GM12878 (cell line): ENCODE measurements around the gene TET2. TPM values are rescaled to one million over a fixed set of nuclear protein-coding genes. Genes with fewer than 3 reads are reported as not detected.

Experiments used
- ATAC-seq: fragments of 200-7000 bp; cut with Tn5 transposase; 3 replicates; pipeline ENCODE4 v1.9.1; 2020; ENCODE audit warnings: mild to moderate bottlenecking, moderate library complexity
- BruUV-seq: library from RNA; stranded (reverse); fragments of 400-500 nt; replicated peaks from 2 replicates; lab custom pipeline; 2021; lab: Mats Ljungman, UMichigan
- CTCF ChIA-PET: fragments of 300-600 bp; sonication (Branson Sonifier 250); formaldehyde crosslinking; extraction: SDS; loops from one replicate; lab custom pipeline; 2021; ENCODE audit warnings: inconsistent platforms; lab: Yijun Ruan, JAX
- POLR2A ChIA-PET: fragments of 350-600 bp; formaldehyde crosslinking; extraction: SDS; loops from one replicate; lab custom pipeline; 2021; ENCODE audit warnings: inconsistent platforms; lab: Charles Lee
- RAD21 ChIA-PET: fragments of 300-600 bp; sonication (Branson Sonifier 250); formaldehyde crosslinking; loops from one replicate; lab custom pipeline; 2023; ENCODE audit warnings: antibody characterized with exemption; ENCODE audit not compliant: unreplicated experiment; lab: Charles Lee
- SMC1A ChIA-PET: fragments of 300-600 bp; sonication (Branson Sonifier 250); formaldehyde crosslinking; loops from one replicate; lab custom pipeline; 2023; ENCODE audit not compliant: unreplicated experiment, uncharacterized antibody; lab: Charles Lee
- DNase-seq: peaks from one replicate; pipeline ENCODE4 v3.0.0-alpha.2; 2011; ENCODE audit warnings: low read depth, low spot score
- FAIRE-seq: peaks from 3 replicates; lab custom pipeline; 2011; peaks lifted over from hg19 to GRCh38; lab: Jason Lieb, UNC
- H2AFZ ChIP-seq: 2 replicates; pipeline ENCODE4 v1.6.0; 2011; ENCODE audit warnings: low read depth, low read length, control low read depth; ENCODE audit not compliant: control insufficient read depth
- H3K27ac ChIP-seq: 2 replicates; pipeline ENCODE4 v1.5.1; 2011; ENCODE audit warnings: control low read depth; ENCODE audit not compliant: control insufficient read depth, insufficient read depth
- H3K27me3 ChIP-seq, 2 experiments: replicated peaks in 1 of 2; 2 replicates each; pipeline versions ENCODE4 v1.6.0 to v1.6.1; 2011; ENCODE audit warnings: low read length in 1 of 2; ENCODE audit not compliant: control insufficient read depth in 2 of 2, insufficient read depth in 2 of 2
- H3K36me3 ChIP-seq, 2 experiments: 2 replicates each; pipeline ENCODE4 v1.5.1; 2011; ENCODE audit warnings: low read length in 1 of 2; ENCODE audit not compliant: control insufficient read depth in 2 of 2, insufficient read depth in 2 of 2
- H3K4me1 ChIP-seq: 2 replicates; pipeline ENCODE4 v1.6.1; 2011; ENCODE audit warnings: mild to moderate bottlenecking, low read length, moderate library complexity, mixed read lengths; ENCODE audit not compliant: control insufficient read depth, insufficient read depth
- H3K4me2 ChIP-seq: 2 replicates; pipeline ENCODE4 v1.6.0; 2011; ENCODE audit warnings: control low read depth; ENCODE audit not compliant: control insufficient read depth, insufficient read depth
- H3K4me3 ChIP-seq: fragments of 200-600 bp; sonication (generic); 2 replicates; pipeline ENCODE4 v1.5.1; 2016
- H3K79me2 ChIP-seq: 2 replicates; pipeline ENCODE4 v1.6.0; 2011; ENCODE audit warnings: low read length; ENCODE audit not compliant: control insufficient read depth, insufficient read depth
- H3K9ac ChIP-seq: 2 replicates; pipeline ENCODE4 v1.8.0; 2011; ENCODE audit warnings: low read length, control low read depth, mixed read lengths; ENCODE audit not compliant: control insufficient read depth, insufficient read depth
- H3K9me3 ChIP-seq: replicated peaks from 3 replicates; pipeline ENCODE4 v1.5.1; 2011; ENCODE audit warnings: mild to moderate bottlenecking, low read length; ENCODE audit not compliant: control insufficient read depth, insufficient read depth
- H4K20me1 ChIP-seq: 2 replicates; pipeline ENCODE4 v1.6.0; 2011; ENCODE audit not compliant: control insufficient read depth, insufficient read depth
- BCL3 ChIP-seq: IDR thresholded peaks from 2 replicates; pipeline ENCODE4 v1.6.1; 2011; ENCODE audit warnings: borderline replicate concordance, low read depth, mild to moderate bottlenecking, moderate library complexity, low read length; ENCODE audit not compliant: insufficient read depth, poor library complexity, severe bottlenecking
- EZH2 ChIP-seq: IDR thresholded peaks from 2 replicates; pipeline ENCODE4 v1.6.1; 2012; ENCODE audit warnings: low read depth, mild to moderate bottlenecking, control low read depth, inconsistent platforms, low read length, borderline replicate concordance; ENCODE audit not compliant: control insufficient read depth
- GATAD2B ChIP-seq: fragments of 450-650 bp; conservative IDR thresholded peaks from 2 replicates; pipeline ENCODE4 v1.6.1; 2017; ENCODE audit warnings: low read depth, mild to moderate bottlenecking, moderate library complexity
- IKZF2 ChIP-seq, 2 experiments: fragments of 450-650 bp; IDR thresholded peaks; 2 replicates each; pipeline ENCODE4 v1.6.1; 2017; ENCODE audit warnings: mild to moderate bottlenecking in 2 of 2, moderate library complexity in 2 of 2
- NR2C2 ChIP-seq: IDR thresholded peaks from 2 replicates; pipeline ENCODE4 v1.6.1; 2011; ENCODE audit warnings: borderline replicate concordance, low read depth; ENCODE audit not compliant: control insufficient read depth, insufficient read length
- PAX8 ChIP-seq: fragments of 450-650 bp; IDR thresholded peaks from 2 replicates; pipeline ENCODE4 v1.6.1; 2017; ENCODE audit warnings: mild to moderate bottlenecking, moderate library complexity
- RCOR1 ChIP-seq: conservative IDR thresholded peaks from 2 replicates; pipeline ENCODE4 v1.6.1; 2012; ENCODE audit warnings: low read depth, low read length, improper control_type of control experiment
- SREBF2 ChIP-seq: IDR thresholded peaks from 2 replicates; pipeline ENCODE4 v1.6.1; 2012; ENCODE audit warnings: mild to moderate bottlenecking, low read length
- STAT1 ChIP-seq: fragments of 450-650 bp; conservative IDR thresholded peaks from 2 replicates; pipeline ENCODE4 v1.6.1; 2014; ENCODE audit warnings: antibody characterized with exemption, mild to moderate bottlenecking
- ZNF217 ChIP-seq: fragments of 450-650 bp; IDR thresholded peaks from 2 replicates; pipeline ENCODE4 v1.6.1; 2017; ENCODE audit warnings: antibody characterized with exemption, mild to moderate bottlenecking
- WGBS: methylation state at CpG from one replicate; pipeline ENCODE4 v1.1.6; 2016; ENCODE audit warnings: low lambda C conversion rate; ENCODE audit not compliant: insufficient replicate concordance, insufficient coverage; ENCODE audit errors: missing lambda C conversion rate; 5-methylcytosine and 5-hydroxymethylcytosine counted together
- in situ Hi-C: fragments of 300-500 bp; cut with MboI; formaldehyde crosslinking; loops from 9 replicates; pipeline ENCODE4 v1.14.3; 2018; ENCODE audit warnings: mixed read lengths
- intact Hi-C: fragments of 100-400 bp; cut with micrococcal nuclease; formaldehyde crosslinking; loops from one replicate; pipeline ENCODE4 v1.14.2; 2022; ENCODE audit not compliant: unreplicated experiment
- polyA plus RNA-seq, 11 experiments: library from polyadenylated mRNA; depleted of rRNA in 4 of 11; unstranded in 6 of 11; stranded (reverse) in 5 of 11; fragments of >200 nt; fragmentation: Nextera tagmentation in 4 of 11; fragmentation: Illumina TruSeq in 1 of 11; extraction: Ambion mirVana in 4 of 11; extraction: Trizol in 1 of 11; gene quantifications; 1 replicate in 1 of 11; 2 replicates in 10 of 11; pipeline versions ENCODE4 v1.2.1 to v1.2.3, GENCODE V29; 2011 to 2016; ENCODE audit warnings: inconsistent platforms in 2 of 11, missing spikeins in 2 of 11, low read depth in 1 of 11
- total RNA-seq, 4 experiments: library from RNA; depleted of rRNA in 3 of 4; stranded (reverse); fragments of >200 nt in 3 of 4; fragmentation: Illumina TruSeq in 1 of 4; extraction: Trizol in 1 of 4; gene quantifications; 2 replicates each; pipeline versions ENCODE4 v1.2.1 to v1.2.3, GENCODE V29; 2013 to 2021

TET2 gene
- total and polyA plus RNA-seq, 10 of the 15 experiments (the other 5 are each of a cell fraction or from before 2014, with no cell fraction given): 3.7 to 49.0 (median 27.5) TPM

GRCh38 chr4:105149771-105150170 lies 3.1 kb downstream of the TET2 start:
- ChIA-PET SMC1A (interaction anchor here (1.3 to 2.9 kb wide), 3 partner anchors 11 to 323 kb away, joined by 3 to 14 read pairs (median 4); no protein-coding TSS in a partner anchor), CTCF (interaction anchor here (0.9 to 1.5 kb wide), 3 partner anchors 12 to 324 kb away, joined by 3 to 4 read pairs (median 3); partner anchors contain the start of gene PPA2), RAD21 (no interaction called here), POLR2A (no interaction called here)
- peak overlapping the region; percentile 30; the same call in 1 of the 2 replicates for H3K9ac ChIP-seq
- no peaks in the 10 kb centered on the region; the same call in 2 of the 3 replicates for H3K9me3 ChIP-seq
- in situ Hi-C loops (no loop called here), intact Hi-C loops (loop anchor here (5.0 to 10.0 kb wide), 5 partner anchors 182 to 1085 kb away; partner anchors contain the start of gene CXXC4)
- peaks cover 97% of the 10 kb centered on the region for H3K79me2 ChIP-seq
- peak overlapping the region; percentile 96 for H3K27ac ChIP-seq
- FAIRE-seq (no peak), DNase-seq (no peak), ATAC-seq (no peak)
- no peak overlapping the region for H2AFZ ChIP-seq
- TF ChIP-seq BCL3 (no peak), GATAD2B (no peak), SREBF2 (no peak), IKZF2 (IDR thresholded peaks at IDR 0.05) (0 out of 4 replicates have a peak, but pooled peaks of 1 of the 2 experiments have one; percentile 11)
- H3K4me3 ChIP-seq: peak overlapping the region; percentile 53
- 100% methylated on average over 1 of the region's 1 CpG for WGBS
- no peaks in the 10 kb centered on the region for H3K4me1 ChIP-seq
- BruUV-seq: no TSS peak
- H3K4me2 ChIP-seq: peak overlapping the region; percentile 75
- H3K36me3 ChIP-seq: peaks cover 0 to 5% of the 10 kb centered on the region in 2 experiments; a peak in 1 of 4 replicates
- no peaks in the 10 kb centered on the region for H4K20me1 ChIP-seq
- no peaks in the 10 kb centered on the region for H3K27me3 ChIP-seq

GRCh38 chr4:105150503-105150902 lies 3.8 kb downstream of the TET2 start:
- H4K20me1 ChIP-seq: no peaks in the 10 kb centered on the region; the same call in 1 of the 2 replicates
- TF ChIP-seq NR2C2: no peak
- no peak for TF ChIP-seq STAT1
- TF ChIP-seq EZH2: no peak
- no peak for TF ChIP-seq IKZF2 (IDR thresholded peaks at IDR 0.05)
- no peak for TF ChIP-seq PAX8
- no peak for TF ChIP-seq RCOR1
- no peak for TF ChIP-seq ZNF217
- no peaks in the 10 kb centered on the region for H3K27me3 ChIP-seq
- peaks cover 98% of the 10 kb centered on the region for H3K79me2 ChIP-seq
- no peaks in the 10 kb centered on the region for H3K4me1 ChIP-seq
- ATAC-seq: no peak
- in situ Hi-C loops (no loop called here), intact Hi-C loops (no loop called here)
- no peaks in the 10 kb centered on the region; the same call in 2 of the 3 replicates for H3K9me3 ChIP-seq
- ChIA-PET RAD21 (interaction anchor here (0.8 kb wide), 1 partner anchor 323 kb away, joined by 3 read pairs; no protein-coding TSS in a partner anchor), SMC1A (interaction anchor here (1.2 to 2.9 kb wide), 4 partner anchors 10 to 560 kb away, joined by 3 to 14 read pairs (median 4); no protein-coding TSS in a partner anchor), POLR2A (interaction anchor here (0.8 to 1.1 kb wide), 2 partner anchors 12 to 303 kb away, joined by 3 to 4 read pairs; no protein-coding TSS in a partner anchor), CTCF (interaction anchor here (0.9 to 1.5 kb wide), 3 partner anchors 12 to 323 kb away, joined by 3 to 4 read pairs (median 3); partner anchors contain the start of gene PPA2)
- no peak overlapping the region for H3K9ac ChIP-seq
- peak overlapping the region; percentile 32 for H3K27ac ChIP-seq
- no peak for DNase-seq
- BruUV-seq: no TSS peak
- H2AFZ ChIP-seq: no peak overlapping the region
- no peak for FAIRE-seq
- H3K4me3 ChIP-seq: peak overlapping the region; percentile 46
- H3K4me2 ChIP-seq: peak overlapping the region; percentile 54
- peaks cover 0 to 9% of the 10 kb centered on the region in 2 experiments; a peak in 1 of 4 replicates for H3K36me3 ChIP-seq
